Suprapubic skin (tissue), 4 donors: ENCODE data around the gene ZNF691.

ENCODE experiments used
- EP300 ChIP-seq: sonication (generic); formaldehyde crosslinking; IDR thresholded peaks from one replicate; pipeline ENCODE4 v1.6.1; 2017; ENCODE audit warnings: antibody characterized with exemption
- POLR2A ChIP-seq, 2 donors: fragments of 450-650 bp; IDR thresholded peaks; one replicate each; pipeline ENCODE4 v1.6.1; 2017; ENCODE audit warnings: antibody characterized with exemption in 2 of 2, mild to moderate bottlenecking in 2 of 2, moderate library complexity in 2 of 2
- POLR2AphosphoS5 ChIP-seq, 3 donors: sonication (generic); formaldehyde crosslinking; IDR thresholded peaks; one replicate each; pipeline ENCODE4 v1.6.1; 2017; ENCODE audit warnings: antibody characterized with exemption in 3 of 3
- TF ChIP-seq, protein P1 (sequence below), 2 donors: fragments of 200-600 bp in 1 of 2; fragments of 450-650 bp in 1 of 2; sonication (generic) in 1 of 2; IDR thresholded peaks; one replicate each; pipeline ENCODE4 v1.5.1; 2016 to 2019; ENCODE audit warnings: antibody characterized with exemption in 2 of 2, mild to moderate bottlenecking in 1 of 2, moderate library complexity in 1 of 2

DNA sequence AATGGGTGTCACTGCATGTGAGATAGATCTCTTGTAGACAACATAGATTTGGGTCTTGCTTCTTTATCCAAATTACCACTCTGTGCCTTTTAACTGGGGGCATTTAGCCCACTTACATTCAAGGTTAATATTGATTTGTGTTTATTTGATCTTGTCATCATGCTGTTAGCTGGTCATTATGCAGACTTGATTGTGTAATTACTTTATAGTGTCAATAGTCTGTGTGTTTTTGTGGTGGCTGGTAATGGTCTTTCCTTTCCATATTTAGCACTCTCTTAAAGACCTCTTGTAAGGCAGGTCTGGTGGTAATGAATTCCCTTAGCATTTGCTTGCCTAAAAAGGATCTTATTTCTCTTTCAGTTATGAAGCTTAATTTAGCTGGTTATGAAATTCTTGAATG lies 29.6 kb downstream of the ZNF691 start:
- TF ChIP-seq, protein P1, sequence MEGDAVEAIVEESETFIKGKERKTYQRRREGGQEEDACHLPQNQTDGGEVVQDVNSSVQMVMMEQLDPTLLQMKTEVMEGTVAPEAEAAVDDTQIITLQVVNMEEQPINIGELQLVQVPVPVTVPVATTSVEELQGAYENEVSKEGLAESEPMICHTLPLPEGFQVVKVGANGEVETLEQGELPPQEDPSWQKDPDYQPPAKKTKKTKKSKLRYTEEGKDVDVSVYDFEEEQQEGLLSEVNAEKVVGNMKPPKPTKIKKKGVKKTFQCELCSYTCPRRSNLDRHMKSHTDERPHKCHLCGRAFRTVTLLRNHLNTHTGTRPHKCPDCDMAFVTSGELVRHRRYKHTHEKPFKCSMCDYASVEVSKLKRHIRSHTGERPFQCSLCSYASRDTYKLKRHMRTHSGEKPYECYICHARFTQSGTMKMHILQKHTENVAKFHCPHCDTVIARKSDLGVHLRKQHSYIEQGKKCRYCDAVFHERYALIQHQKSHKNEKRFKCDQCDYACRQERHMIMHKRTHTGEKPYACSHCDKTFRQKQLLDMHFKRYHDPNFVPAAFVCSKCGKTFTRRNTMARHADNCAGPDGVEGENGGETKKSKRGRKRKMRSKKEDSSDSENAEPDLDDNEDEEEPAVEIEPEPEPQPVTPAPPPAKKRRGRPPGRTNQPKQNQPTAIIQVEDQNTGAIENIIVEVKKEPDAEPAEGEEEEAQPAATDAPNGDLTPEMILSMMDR (IDR thresholded peaks at IDR 0.05): no peak
- TF ChIP-seq POLR2AphosphoS5 (IDR thresholded peaks at IDR 0.05): no peak
- no peak for TF ChIP-seq EP300
- TF ChIP-seq POLR2A (IDR thresholded peaks at IDR 0.05): no peak
